Measurements from ENCODE around the gene LY6G5C.

LY6G5C gene

GRCh38 chr6:31697555-31697954 is 16.7 kb upstream of the LY6G5C start:
- H3K27ac ChIP-seq = no peak overlapping the region
- H3K36me3 ChIP-seq (replicated peaks) = peaks cover 24% of the 10 kb centered on the region
- H3K27me3 ChIP-seq (replicated peaks) = no peaks in the 10 kb centered on the region
- in situ Hi-C loops (cut with HindIII; ENCODE audit: low pct_ligation_motif_present, low sequenced_read_pairs) = no loop called here
- DNase-seq = no peak
- H3K4me3 ChIP-seq (ENCODE audit: low read depth, low read length) = no peak overlapping the region
- TF ChIP-seq, protein P1, sequence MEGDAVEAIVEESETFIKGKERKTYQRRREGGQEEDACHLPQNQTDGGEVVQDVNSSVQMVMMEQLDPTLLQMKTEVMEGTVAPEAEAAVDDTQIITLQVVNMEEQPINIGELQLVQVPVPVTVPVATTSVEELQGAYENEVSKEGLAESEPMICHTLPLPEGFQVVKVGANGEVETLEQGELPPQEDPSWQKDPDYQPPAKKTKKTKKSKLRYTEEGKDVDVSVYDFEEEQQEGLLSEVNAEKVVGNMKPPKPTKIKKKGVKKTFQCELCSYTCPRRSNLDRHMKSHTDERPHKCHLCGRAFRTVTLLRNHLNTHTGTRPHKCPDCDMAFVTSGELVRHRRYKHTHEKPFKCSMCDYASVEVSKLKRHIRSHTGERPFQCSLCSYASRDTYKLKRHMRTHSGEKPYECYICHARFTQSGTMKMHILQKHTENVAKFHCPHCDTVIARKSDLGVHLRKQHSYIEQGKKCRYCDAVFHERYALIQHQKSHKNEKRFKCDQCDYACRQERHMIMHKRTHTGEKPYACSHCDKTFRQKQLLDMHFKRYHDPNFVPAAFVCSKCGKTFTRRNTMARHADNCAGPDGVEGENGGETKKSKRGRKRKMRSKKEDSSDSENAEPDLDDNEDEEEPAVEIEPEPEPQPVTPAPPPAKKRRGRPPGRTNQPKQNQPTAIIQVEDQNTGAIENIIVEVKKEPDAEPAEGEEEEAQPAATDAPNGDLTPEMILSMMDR (IDR thresholded peaks at IDR 0.05; ENCODE audit: low read depth, low read length, missing control alignments) = no peak

GRCh38 chr6:31693535-31693934 is 12.7 kb upstream of the LY6G5C start:
- TF ChIP-seq, protein P1 (IDR thresholded peaks at IDR 0.05; ENCODE audit: low read depth, low read length, missing control alignments) = no peak
- in situ Hi-C loops (cut with HindIII; ENCODE audit: low pct_ligation_motif_present, low sequenced_read_pairs) = no loop called here
- no peak for DNase-seq
- Histone ChIP-seq H3K27me3 (replicated peaks) (no peaks in the 10 kb centered on the region), H3K27ac (no peak overlapping the region), H3K4me3 (ENCODE audit: low read depth, low read length) (no peak overlapping the region), H3K36me3 (replicated peaks) (peaks cover 53% of the 10 kb centered on the region)

DNA sequence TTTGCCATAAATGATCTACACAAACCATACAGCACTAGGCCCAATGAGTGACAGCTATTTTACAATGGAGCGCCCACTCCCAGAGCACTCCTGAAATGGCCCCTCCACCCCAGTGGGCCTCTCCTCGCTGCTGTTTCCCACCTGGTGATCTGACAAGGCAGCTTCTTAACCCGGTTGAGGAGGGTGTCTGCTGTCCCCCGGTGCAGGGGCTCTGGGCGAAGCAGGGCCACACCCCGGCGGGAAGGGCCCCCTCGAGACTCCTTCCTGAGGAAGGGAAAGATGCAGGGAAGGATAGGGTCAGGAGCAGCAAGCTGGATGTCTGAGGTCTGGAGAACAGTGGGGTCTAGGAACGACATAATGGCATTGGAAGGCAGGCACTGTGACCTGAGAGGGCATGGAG is 12.0 kb upstream of the LY6G5C start:
- TF ChIP-seq, protein P1 (IDR thresholded peaks at IDR 0.05; ENCODE audit: low read depth, low read length, missing control alignments) = no peak
- no peak for DNase-seq
- in situ Hi-C loops (cut with HindIII; ENCODE audit: low pct_ligation_motif_present, low sequenced_read_pairs) = no loop called here
- Histone ChIP-seq H3K36me3 (replicated peaks) (peaks cover 60% of the 10 kb centered on the region), H3K27ac (no peak overlapping the region), H3K4me3 (ENCODE audit: low read depth, low read length) (no peak overlapping the region), H3K27me3 (replicated peaks) (no peaks in the 10 kb centered on the region)

DNA sequence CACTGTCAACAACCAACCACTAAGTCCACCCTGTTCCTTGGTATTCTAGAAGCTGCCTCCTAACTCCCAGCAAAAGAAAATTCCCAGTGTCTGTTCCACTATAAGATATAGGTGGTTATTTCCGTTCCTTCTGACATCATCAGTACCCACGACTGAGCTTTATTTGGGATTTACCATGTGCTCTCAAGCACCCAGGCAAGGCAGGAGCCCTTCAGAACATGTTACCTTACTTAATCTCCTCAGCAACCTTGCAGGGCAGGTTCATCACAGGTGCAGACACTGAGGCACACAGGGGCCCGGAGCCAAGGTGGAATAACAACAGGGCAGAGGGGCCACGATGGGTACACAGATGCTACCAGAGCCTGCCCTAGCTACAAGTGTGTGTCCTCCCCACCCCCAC is 11.5 kb upstream of the LY6G5C start:
- in situ Hi-C loops (cut with HindIII; ENCODE audit: low pct_ligation_motif_present, low sequenced_read_pairs) = no loop called here
- Histone ChIP-seq H3K4me3 (ENCODE audit: low read depth, low read length) (no peak overlapping the region), H3K36me3 (replicated peaks) (peaks cover 63% of the 10 kb centered on the region), H3K27me3 (replicated peaks) (no peaks in the 10 kb centered on the region), H3K27ac (no peak overlapping the region)
- no peak for DNase-seq
- TF ChIP-seq, protein P1 (IDR thresholded peaks at IDR 0.05; ENCODE audit: low read depth, low read length, missing control alignments) = no peak

- Histone ChIP-seq H3K27ac (no peak overlapping the region), H3K27me3 (replicated peaks) (no peaks in the 10 kb centered on the region), H3K4me3 (ENCODE audit: low read depth, low read length) (no peak overlapping the region), H3K36me3 (replicated peaks) (peaks cover 70% of the 10 kb centered on the region)
- in situ Hi-C loops (cut with HindIII; ENCODE audit: low pct_ligation_motif_present, low sequenced_read_pairs) = no loop called here
- no peak for DNase-seq
- TF ChIP-seq, protein P1 (IDR thresholded peaks at IDR 0.05; ENCODE audit: low read depth, low read length, missing control alignments) = no peak
Observed at GRCh38 chr6:31691564-31692108, 10.8 kb upstream of the LY6G5C start.

- H3K36me3 ChIP-seq (replicated peaks) = peaks cover 76% of the 10 kb centered on the region
Observed at GRCh38 chr6:31691078-31691463, 10.2 kb upstream of the LY6G5C start.

More at GRCh38 chr6:31691078-31691463, 10.2 kb upstream of the LY6G5C start:
- no peak overlapping the region for H3K4me3 ChIP-seq (ENCODE audit: low read depth, low read length)
- TF ChIP-seq, protein P1 (IDR thresholded peaks at IDR 0.05; ENCODE audit: low read depth, low read length, missing control alignments) = no peak
- in situ Hi-C loops (cut with HindIII; ENCODE audit: low pct_ligation_motif_present, low sequenced_read_pairs) = no loop called here
- no peak overlapping the region for H3K27ac ChIP-seq
- H3K27me3 ChIP-seq (replicated peaks) = no peaks in the 10 kb centered on the region
- DNase-seq = no peak
